Nephron progenitor cell (in vitro differentiated cells): ENCODE results near the gene SIRT2.

Experiments used
- DNase-seq: peaks from one replicate; pipeline ENCODE4 v3.0.0; 2021
- H3K27ac Mint-ChIP-seq: 2 replicates; pipeline ENCODE4 v1.8.0; 2021; ENCODE audit warnings: mild to moderate bottlenecking, moderate library complexity, mixed read lengths
- H3K27me3 Mint-ChIP-seq: 2 replicates; pipeline ENCODE4 v1.8.0; 2021; ENCODE audit warnings: mild to moderate bottlenecking, low read depth, mixed read lengths; ENCODE audit not compliant: poor library complexity
- H3K36me3 Mint-ChIP-seq: 2 replicates; pipeline ENCODE4 v1.8.0; 2021; ENCODE audit warnings: low read depth, mixed read lengths
- H3K4me1 Mint-ChIP-seq: 2 replicates; pipeline ENCODE4 v1.8.0; 2021; ENCODE audit warnings: mixed read lengths
- H3K4me3 Mint-ChIP-seq: 2 replicates; pipeline ENCODE4 v1.8.0; 2021; ENCODE audit warnings: mild to moderate bottlenecking, moderate library complexity, mixed read lengths
- H3K9me3 Mint-ChIP-seq: 2 replicates; pipeline ENCODE4 v1.8.0; 2021; ENCODE audit warnings: mild to moderate bottlenecking, moderate library complexity, mixed read lengths
- CTCF ChIP-seq: fragments of 200-600 bp; sonication (generic); IDR thresholded peaks from 2 replicates; pipeline ENCODE4 v1.5.0; 2021; ENCODE audit warnings: antibody characterized with exemption

The SIRT2 gene

GRCh38 chr19:38921420-38922274, 22.2 kb upstream of the SIRT2 start:
- Mint-ChIP-seq H3K36me3 (peaks cover 30% of the 10 kb centered on the region), H3K27ac (no peak overlapping the region), H3K27me3 (no peaks in the 10 kb centered on the region), H3K9me3 (no peaks in the 10 kb centered on the region), H3K4me3 (no peak overlapping the region), H3K4me1 (no peaks in the 10 kb centered on the region)
- no peak for TF ChIP-seq CTCF
- no peak for DNase-seq

- Mint-ChIP-seq H3K27me3 (no peaks in the 10 kb centered on the region), H3K4me3 (no peak overlapping the region), H3K36me3 (peaks cover 30% of the 10 kb centered on the region), H3K4me1 (no peaks in the 10 kb centered on the region), H3K27ac (no peak overlapping the region), H3K9me3 (no peaks in the 10 kb centered on the region)
- DNase-seq: no peak
- no peak for TF ChIP-seq CTCF
These were observed 21.4 kb upstream of the SIRT2 start for GRCh38 chr19:38920602-38921419.

- no peaks in the 10 kb centered on the region for H3K4me1 Mint-ChIP-seq
- TF ChIP-seq CTCF: no peak
- no peak overlapping the region for H3K4me3 Mint-ChIP-seq
- no peak for DNase-seq
- H3K9me3 Mint-ChIP-seq: no peaks in the 10 kb centered on the region
- peaks cover 25% of the 10 kb centered on the region for H3K36me3 Mint-ChIP-seq
- no peak overlapping the region for H3K27ac Mint-ChIP-seq
- H3K27me3 Mint-ChIP-seq: no peaks in the 10 kb centered on the region
These were observed 20.6 kb upstream of the SIRT2 start for GRCh38 chr19:38919837-38920601.

- no peaks in the 10 kb centered on the region for H3K9me3 Mint-ChIP-seq
- no peak overlapping the region for H3K27ac Mint-ChIP-seq
- H3K27me3 Mint-ChIP-seq: no peaks in the 10 kb centered on the region
- DNase-seq: no peak
- no peak overlapping the region for H3K4me3 Mint-ChIP-seq
- no peaks in the 10 kb centered on the region for H3K4me1 Mint-ChIP-seq
- no peak for TF ChIP-seq CTCF
- H3K36me3 Mint-ChIP-seq: peaks cover 19% of the 10 kb centered on the region
These were observed 19.1 kb upstream of the SIRT2 start for GRCh38 chr19:38918526-38918925.

- Mint-ChIP-seq H3K36me3 (peaks cover 19% of the 10 kb centered on the region), H3K9me3 (no peaks in the 10 kb centered on the region), H3K4me3 (no peak overlapping the region), H3K27ac (no peak overlapping the region), H3K4me1 (no peaks in the 10 kb centered on the region), H3K27me3 (no peaks in the 10 kb centered on the region)
- DNase-seq: no peak
- TF ChIP-seq CTCF: no peak
These were observed 18.6 kb upstream of the SIRT2 start for GRCh38 chr19:38917921-38918491.
